Hepatocyte (in vitro differentiated cells): ENCODE results near the gene LARP4B.

Experiments used
- EZH2phosphoT487 ChIP-seq: fragments of 200-600 bp; sonication (generic); IDR thresholded peaks from one replicate; pipeline ENCODE4 v1.6.1; 2018; ENCODE audit warnings: antibody characterized with exemption, mild to moderate bottlenecking, low read depth, moderate library complexity; ENCODE audit not compliant: unreplicated experiment, severe bottlenecking
- TF ChIP-seq, protein P1 (sequence below): fragments of 200-600 bp; sonication (generic); IDR thresholded peaks from 2 replicates; pipeline ENCODE4 v1.5.1; 2016; ENCODE audit warnings: antibody characterized with exemption, mild to moderate bottlenecking; ENCODE audit not compliant: poor library complexity

GRCh38 chr10:802506-802905, 129.0 kb downstream of the LARP4B start:
- TF ChIP-seq, protein P1, sequence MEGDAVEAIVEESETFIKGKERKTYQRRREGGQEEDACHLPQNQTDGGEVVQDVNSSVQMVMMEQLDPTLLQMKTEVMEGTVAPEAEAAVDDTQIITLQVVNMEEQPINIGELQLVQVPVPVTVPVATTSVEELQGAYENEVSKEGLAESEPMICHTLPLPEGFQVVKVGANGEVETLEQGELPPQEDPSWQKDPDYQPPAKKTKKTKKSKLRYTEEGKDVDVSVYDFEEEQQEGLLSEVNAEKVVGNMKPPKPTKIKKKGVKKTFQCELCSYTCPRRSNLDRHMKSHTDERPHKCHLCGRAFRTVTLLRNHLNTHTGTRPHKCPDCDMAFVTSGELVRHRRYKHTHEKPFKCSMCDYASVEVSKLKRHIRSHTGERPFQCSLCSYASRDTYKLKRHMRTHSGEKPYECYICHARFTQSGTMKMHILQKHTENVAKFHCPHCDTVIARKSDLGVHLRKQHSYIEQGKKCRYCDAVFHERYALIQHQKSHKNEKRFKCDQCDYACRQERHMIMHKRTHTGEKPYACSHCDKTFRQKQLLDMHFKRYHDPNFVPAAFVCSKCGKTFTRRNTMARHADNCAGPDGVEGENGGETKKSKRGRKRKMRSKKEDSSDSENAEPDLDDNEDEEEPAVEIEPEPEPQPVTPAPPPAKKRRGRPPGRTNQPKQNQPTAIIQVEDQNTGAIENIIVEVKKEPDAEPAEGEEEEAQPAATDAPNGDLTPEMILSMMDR, result no peak
- no peak for TF ChIP-seq EZH2phosphoT487
